ENCODE measurements around the gene FAM228B. TPM values are rescaled to one million over a fixed set of nuclear protein-coding genes. Genes with fewer than 3 reads are reported as not detected.

Gene FAM228B
- total RNA-seq, 1 donor = 14.2 TPM

DNA sequence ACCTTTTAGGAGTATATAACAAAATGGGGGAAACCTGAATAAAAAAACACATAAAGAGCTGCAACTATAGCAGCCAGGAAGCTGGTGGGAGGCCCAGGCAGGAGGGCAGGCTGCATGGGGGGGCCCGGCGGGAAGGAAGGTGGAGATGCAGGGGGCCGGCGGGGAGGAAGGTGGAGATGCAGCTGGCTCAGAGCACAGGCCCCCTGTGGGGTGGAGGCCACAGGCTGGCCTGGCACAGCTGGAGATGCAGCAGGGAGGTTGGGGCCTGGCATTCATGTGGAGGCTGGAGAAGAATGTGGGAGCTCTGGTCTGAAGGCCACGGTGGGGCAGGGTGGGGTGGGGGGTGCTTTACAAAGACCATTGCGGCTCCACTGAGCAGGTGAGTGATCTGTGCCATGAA is 83.0 kb downstream of the FAM228B start:
- no peak overlapping the region for H3K4me3 ChIP-seq (ENCODE audit: low read depth, low read length)
- DNase-seq (ENCODE audit: low read depth) = no peak
- TF ChIP-seq, protein P1, sequence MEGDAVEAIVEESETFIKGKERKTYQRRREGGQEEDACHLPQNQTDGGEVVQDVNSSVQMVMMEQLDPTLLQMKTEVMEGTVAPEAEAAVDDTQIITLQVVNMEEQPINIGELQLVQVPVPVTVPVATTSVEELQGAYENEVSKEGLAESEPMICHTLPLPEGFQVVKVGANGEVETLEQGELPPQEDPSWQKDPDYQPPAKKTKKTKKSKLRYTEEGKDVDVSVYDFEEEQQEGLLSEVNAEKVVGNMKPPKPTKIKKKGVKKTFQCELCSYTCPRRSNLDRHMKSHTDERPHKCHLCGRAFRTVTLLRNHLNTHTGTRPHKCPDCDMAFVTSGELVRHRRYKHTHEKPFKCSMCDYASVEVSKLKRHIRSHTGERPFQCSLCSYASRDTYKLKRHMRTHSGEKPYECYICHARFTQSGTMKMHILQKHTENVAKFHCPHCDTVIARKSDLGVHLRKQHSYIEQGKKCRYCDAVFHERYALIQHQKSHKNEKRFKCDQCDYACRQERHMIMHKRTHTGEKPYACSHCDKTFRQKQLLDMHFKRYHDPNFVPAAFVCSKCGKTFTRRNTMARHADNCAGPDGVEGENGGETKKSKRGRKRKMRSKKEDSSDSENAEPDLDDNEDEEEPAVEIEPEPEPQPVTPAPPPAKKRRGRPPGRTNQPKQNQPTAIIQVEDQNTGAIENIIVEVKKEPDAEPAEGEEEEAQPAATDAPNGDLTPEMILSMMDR (IDR thresholded peaks at IDR 0.05; ENCODE audit: insufficient read depth, low read depth, low read length) = no peak

DNA sequence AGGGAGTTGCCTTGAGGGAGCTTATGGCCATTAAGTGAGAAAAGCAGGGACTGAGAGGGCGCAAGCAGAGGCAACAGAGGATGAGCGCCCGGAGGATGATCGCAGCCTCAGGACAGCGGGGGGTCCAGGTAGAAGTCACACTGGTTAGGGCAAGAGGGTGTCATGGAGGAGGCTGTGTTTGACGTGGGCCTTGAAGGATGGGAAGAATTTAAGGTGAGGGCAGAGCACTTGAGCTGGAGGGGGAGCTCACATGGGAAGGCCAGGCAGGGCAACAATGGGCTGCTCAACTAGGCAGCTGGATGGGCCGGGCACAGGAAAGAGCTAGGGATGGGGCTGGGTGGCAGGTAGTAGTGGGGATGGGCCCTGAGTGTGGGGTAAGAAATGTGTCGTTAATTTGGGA is 83.4 kb downstream of the FAM228B start:
- H3K4me3 ChIP-seq (ENCODE audit: low read depth, low read length) = no peak overlapping the region
- no peak for DNase-seq (ENCODE audit: low read depth)
- TF ChIP-seq, protein P1 (IDR thresholded peaks at IDR 0.05; ENCODE audit: insufficient read depth, low read depth, low read length) = no peak

- DNase-seq (ENCODE audit: low read depth) = no peak
- no peak overlapping the region for H3K4me3 ChIP-seq (ENCODE audit: low read depth, low read length)
- TF ChIP-seq, protein P1 (IDR thresholded peaks at IDR 0.05; ENCODE audit: insufficient read depth, low read depth, low read length) = no peak
Observed at GRCh38 chr2:24207359-24207758, 84.1 kb downstream of the FAM228B start.

DNA sequence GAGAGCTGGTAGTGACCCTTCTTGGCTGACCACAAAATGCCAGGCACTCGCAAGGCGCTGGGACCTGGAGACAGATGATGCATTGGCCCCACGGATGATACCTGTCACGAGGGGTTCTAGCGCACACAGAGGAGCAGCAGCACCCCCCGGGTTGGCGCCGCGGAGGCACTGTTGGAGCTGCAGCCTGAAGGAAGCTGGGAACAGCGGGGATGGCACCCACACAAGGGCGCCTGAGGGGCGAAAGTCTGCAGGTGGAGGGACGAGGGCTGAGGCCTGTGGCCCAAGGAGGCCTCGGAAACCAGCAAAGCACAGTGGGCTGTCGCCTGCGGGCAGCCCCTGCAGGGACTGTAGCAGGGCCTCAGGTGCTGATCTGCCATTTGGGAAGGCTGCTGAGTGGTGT is 85.2 kb downstream of the FAM228B start:
- DNase-seq (ENCODE audit: low read depth) = no peak
- H3K4me3 ChIP-seq (ENCODE audit: low read depth, low read length) = no peak overlapping the region
- TF ChIP-seq, protein P1 (IDR thresholded peaks at IDR 0.05; ENCODE audit: insufficient read depth, low read depth, low read length) = no peak

- TF ChIP-seq, protein P1 (IDR thresholded peaks at IDR 0.05; ENCODE audit: insufficient read depth, low read depth, low read length) = no peak
- DNase-seq (ENCODE audit: low read depth) = no peak
- H3K4me3 ChIP-seq (ENCODE audit: low read depth, low read length) = no peak overlapping the region
Observed at GRCh38 chr2:24209389-24210105, 86.3 kb downstream of the FAM228B start.

GRCh38 chr2:24210106-24210455 is 86.8 kb downstream of the FAM228B start:
- no peak overlapping the region for H3K4me3 ChIP-seq (ENCODE audit: low read depth, low read length)
- TF ChIP-seq, protein P1 (IDR thresholded peaks at IDR 0.05; ENCODE audit: insufficient read depth, low read depth, low read length) = no peak
- no peak for DNase-seq (ENCODE audit: low read depth)

- TF ChIP-seq, protein P1 (IDR thresholded peaks at IDR 0.05; ENCODE audit: insufficient read depth, low read depth, low read length) = no peak
Observed at GRCh38 chr2:24210723-24211122, 87.5 kb downstream of the FAM228B start.

More at GRCh38 chr2:24210723-24211122, 87.5 kb downstream of the FAM228B start:
- no peak for DNase-seq (ENCODE audit: low read depth)
- H3K4me3 ChIP-seq (ENCODE audit: low read depth, low read length) = no peak overlapping the region
